HG03439 (cell line): ENCODE measurements around the gene IP6K3.

ENCODE experiments used
- ATAC-seq: cut with Tn5 transposase; IDR thresholded peaks from one replicate; pipeline ENCODE4 v1.9.1; 2021; ENCODE audit warnings: mild to moderate bottlenecking, moderate library complexity; ENCODE audit not compliant: unreplicated experiment

Gene IP6K3

DNA sequence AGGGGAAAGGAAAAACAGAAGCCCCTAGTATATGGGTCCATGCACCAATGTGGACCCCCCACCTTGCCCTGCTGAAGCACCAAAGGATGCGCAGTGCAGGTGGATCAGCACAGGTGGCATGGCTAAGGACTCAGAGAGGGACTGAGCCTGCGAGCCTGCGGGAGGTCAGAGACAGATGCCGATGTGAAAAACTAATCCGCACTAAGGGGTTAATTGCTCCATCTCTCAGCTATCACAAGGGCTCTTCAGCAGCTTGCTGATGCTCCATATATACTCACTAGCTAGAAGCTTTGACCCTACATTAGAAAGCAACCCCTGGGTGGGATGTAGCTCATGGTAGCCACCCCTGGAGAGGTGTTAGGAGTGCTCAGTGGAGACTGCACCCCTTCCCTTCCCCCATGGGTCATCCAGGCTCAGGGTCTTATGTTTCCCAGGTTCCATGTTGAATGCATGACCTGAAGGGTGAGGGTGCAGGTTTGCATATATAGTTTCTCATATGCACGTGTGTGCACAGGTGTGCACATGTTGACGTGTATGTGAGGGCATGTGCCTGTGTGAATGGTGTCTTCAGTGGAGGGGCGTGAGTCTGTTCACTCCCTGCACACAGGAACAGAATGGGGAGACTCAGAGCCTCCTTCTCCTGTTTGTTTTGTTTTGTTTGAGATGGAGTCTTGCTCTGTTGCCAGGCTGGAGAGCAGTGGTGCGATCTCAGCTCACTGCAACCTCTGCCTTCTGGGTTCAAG is 13.4 kb upstream of the IP6K3 start:
- no peak for ATAC-seq

DNA sequence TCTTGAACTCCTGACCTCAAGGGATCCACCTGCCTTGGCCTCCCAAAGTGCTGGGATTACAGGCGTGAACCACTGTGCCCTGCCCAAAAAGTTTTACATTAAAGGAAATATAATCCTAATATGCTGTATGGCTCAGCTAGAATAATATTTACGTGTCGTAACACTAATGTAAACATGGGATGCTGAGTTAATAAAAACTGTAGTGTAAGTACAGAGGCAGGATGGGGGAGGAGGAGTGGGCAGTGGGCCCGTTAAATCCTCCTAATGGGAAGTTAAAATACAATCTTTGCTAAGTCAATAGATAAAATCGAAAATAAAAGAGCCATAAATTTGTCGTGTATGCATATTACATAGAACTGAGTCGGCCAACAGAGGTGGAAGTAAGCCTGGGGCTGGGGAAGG is 12.1 kb upstream of the IP6K3 start:
- ATAC-seq: no peak

DNA sequence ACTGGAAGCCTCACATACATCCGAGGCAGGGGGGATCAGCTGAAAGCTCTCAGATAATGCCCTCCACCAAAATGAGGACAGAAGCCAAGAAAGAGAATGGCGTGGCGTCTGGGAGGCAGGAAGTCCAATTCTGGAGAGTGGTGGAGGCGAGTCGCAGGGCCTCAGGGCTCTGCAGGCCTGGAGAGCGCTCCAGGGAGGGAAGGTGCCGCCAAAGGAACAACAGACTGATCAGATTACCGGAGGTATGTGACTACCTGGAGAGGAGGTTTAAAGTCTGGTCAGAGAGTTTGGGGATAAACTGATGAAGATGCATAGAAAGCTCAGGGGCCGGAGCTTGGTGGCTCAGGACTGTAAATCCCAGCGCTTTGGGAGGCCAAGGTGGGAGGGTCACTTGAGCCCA is 11.2 kb upstream of the IP6K3 start:
- no peak for ATAC-seq

DNA sequence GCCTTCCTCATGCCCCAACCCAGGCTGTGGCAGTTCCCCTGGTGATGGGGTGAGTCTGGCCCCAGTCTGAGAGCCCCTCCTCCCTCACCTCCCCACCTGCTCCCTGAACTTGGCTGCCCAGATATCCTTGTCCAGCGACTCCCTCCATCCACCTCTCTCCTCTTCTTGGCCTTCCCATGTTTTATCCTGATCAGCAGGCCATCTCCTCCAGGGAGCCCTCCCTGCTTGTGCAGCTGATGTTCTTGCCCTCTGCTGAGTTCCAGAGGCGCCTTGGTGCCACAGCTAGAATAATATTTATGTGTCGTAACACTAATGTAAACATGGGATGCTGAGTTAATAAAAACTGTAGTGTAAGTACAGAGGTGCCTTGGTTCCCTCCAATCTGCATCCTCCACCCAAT is 10.4 kb upstream of the IP6K3 start:
- no peak for ATAC-seq

DNA sequence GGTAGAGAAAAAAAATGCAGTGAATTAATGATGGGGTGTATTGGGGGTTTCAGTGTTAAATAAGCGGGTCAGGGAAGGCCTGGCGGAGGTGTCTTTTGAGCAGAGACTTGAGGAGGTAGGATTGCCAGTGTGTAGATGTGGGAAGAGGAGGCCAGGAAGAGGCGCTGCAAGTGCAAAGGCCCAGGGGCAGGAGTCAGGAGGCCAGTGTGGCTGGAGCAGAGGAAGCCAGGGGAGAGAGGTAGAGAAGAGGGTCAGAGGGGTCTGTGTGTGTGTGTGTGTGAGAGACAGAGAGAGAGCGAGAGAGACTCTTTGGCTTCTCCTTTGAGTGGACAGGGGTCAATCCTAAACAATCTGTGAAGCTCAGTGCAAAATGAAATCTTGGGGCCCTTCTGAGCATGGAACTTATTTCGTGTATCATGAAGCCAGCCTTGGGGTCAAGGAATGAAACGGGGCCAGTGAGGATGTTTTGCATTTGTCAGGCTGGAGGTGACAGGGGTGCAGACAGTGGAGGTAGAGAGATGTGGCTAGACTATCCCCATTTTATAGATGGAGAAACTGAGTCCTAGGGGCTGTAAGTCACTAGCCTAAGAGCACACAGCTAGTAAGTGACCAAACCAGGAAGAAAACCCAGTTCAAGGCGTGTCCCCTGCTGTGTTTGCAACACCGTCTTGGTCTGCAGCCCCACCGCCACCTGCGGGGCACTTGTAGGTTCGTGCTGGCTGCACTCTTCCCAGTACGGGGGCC is 9.7 kb upstream of the IP6K3 start:
- ATAC-seq: no peak

DNA sequence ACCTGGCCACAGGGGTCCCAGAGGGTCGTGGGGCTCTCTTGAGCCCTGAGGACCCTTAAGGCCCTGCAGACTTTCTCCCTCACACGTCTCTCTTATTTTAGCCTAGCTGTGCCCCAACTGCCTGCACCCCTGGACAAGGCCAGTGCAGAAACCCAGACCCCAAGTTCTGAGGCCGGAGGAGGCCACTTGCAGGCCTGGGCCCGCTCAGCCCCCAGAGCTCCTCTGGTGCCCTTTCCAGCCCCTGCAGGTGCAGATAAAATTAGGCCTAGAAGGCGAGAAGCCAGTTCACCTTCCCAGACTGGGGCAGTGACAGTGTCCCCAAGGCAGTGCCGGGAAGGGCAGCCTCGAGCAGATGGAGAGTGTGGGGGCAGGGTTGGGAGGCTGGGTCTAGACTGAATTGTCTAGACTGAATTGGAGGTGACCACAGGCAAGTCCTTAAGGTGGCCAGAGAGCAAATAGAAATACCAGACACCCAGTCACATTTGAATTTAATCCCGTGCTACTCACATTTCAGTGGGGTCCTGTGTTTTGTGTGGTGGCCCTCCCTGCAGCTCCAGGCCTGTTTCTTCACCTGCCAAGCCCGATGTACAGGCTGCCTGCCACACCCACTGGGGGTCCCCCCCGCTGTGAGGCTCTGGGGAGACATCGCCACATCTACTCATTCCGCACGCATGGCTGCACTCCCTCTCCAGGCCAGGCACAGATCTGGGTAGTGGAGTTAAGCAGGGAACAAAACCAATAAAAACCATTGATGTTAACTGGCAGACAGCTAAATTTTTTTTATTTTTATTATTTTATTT is 8.6 kb upstream of the IP6K3 start:
- no peak for ATAC-seq

DNA sequence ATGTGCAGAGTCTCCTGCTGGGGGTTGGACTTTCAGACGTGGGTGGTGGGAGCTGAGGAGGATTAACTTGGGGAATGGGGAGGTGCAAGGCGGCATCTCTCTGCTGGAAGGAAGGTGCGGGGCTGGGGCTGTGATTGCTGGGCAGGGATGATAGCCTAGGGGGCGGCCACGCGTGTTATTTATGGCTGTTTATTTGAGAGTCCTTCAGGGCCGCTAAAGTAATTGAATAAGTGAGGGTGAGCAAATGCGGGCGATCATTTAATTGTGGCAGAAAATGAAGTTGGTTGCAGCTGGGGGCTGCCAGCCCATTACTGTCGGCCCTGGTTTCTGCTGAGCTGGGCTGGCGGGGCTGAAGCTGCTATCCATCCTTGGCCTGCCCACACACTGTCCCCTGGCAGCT is 7.5 kb upstream of the IP6K3 start:
- ATAC-seq: no peak

DNA sequence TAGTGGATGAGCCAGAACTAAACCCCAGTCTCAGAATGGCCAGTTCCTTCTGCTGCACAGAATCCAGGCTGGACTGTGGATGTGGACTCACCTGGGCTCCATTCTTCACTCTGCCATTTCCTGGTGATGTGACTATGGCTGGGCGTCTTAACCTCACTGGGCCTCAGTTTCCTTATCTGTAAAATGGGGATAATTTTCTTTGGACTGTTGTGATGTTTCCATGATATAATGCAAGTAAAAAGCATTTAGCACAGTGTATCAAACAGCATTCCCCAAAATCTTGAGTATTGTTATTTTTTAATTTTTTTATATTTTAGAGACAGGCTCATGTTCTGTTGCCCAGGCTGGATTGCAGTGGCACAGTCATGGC is 5.9 kb upstream of the IP6K3 start:
- ATAC-seq: no peak

DNA sequence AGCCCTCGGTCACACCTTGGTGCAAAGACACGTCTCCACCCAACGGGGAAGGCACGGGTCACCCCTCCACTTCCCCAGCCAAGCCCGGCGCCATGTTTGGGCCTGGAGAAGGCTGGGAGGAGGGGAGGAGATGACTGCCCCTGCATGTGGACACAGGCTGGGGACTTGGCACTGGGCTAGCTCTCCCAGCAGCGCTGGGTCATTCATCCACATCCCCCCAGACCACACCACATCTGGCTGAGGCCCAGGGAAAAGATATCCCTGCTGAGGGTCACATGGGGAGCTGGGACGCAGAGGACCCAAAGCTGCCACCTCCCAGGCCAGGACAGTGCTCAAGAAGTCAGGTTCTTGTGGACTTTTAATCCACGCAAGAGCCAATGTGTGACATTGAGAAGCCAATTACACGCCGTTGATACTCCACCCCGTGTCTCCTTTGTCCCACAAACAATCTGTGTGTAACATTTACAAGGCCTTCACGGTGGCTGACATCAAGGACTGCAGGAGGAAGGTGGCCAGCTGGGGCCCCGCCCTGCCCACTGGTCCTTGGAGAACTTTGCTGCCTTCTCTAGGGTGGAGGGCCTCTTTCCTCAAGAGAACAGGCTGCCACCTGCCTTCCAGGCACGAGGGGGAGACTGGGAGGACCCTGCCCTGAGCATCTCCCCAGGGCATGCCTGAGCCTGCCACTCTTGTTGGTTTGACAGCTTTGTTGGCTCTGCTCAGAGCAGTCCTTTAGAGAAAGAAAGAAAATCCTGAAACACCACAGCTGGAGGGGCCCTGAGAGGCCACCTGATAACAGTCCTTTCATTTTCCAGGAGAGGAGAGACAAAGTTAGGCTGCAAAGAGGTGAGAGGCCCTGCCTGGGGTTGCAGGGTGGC is 5.3 kb upstream of the IP6K3 start:
- ATAC-seq: no peak

DNA sequence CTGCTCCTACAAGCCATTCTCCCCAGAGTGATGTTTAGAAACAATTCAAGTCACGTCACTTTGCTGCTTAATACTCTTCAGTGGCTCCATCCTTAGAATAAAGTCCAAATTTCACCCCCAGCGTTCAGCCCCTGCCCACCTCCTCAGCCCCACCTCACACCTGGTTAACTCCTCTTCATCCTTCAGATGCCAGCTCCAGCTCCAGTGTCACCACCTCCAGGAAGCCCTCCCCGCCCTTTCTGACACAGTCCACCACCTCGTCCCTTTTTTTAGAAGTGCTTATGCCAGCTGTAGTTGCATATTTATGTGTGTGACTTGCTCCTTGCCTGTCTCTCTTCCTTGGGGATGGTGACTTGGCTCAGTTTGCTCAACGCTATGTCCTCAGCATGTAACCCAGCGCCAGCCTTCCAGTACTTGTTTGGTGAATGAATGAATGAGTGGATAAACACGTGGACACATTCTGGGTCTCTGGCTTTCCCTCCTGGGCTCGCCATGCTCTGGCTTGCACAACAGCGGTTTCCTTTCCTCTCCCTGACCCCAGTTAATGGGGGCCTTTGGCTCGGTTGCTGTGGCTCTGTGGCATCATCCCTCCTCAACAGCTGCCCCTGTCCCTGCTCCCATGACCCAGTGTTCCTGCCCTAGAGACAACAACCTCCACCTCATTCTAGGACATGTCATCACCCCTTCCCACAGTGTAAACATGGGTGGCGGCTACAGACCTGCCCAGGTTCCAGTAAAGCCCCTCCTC is 3.7 kb upstream of the IP6K3 start:
- no peak for ATAC-seq

DNA sequence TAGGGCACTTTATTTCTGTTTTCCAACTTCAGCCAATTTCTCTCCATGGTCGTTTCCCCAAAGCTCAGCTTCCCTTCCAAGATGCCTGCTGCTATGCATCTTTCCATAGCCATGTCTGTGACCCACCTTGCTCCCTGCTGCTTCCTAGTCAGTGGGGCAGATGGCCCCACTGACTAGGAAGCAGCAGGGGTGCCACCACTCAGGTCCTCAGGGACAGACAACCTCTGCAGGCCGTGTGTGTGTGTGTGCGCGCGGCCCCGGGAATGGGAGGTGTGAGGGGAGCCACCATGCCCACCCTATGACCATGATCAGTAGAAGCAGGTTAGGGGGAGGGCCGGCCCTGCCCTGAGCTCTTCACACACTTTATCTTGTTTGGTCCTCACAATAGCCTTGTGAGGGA is 2.7 kb upstream of the IP6K3 start:
- ATAC-seq: no peak

DNA sequence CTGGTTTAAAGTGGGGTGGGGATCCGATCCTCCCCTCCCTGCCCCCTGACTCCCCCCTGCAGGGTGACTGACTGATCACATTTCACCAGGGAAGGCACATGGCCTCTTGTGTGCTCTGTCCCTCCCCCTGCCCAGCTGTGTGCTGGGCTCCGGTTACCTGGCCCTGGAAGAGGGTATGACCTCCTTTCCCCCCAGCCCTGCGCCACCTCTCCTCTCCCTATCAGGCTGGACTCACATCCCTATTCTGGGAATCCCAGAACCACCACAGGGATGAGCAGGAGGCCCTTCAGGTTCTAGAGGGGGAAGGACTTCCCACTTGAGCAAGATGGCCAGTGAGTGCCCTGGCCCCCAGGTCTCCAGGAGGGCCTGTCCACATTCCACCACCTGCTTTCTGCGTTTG is 2.1 kb upstream of the IP6K3 start:
- no peak for ATAC-seq

DNA sequence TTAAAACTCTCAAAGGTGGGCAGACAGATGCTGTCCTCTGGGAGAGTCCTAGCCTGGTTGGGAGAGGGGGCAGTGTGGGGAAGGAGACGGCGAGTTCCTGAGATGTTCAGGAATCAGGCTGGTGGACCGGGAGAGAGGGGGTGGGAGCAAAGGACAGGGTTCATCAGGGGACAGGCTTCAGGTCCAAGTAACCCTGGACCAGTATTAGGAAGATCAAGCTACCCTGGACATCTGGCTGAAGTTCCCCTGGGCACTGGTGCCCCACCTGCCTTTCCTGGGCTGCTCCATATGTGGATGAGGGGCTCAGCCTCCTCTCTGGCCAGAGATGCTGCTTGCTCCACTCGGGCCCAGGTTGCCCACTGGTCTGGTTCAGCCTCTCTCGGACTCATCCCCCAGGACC is 1.1 kb upstream of the IP6K3 start:
- ATAC-seq: no peak

DNA sequence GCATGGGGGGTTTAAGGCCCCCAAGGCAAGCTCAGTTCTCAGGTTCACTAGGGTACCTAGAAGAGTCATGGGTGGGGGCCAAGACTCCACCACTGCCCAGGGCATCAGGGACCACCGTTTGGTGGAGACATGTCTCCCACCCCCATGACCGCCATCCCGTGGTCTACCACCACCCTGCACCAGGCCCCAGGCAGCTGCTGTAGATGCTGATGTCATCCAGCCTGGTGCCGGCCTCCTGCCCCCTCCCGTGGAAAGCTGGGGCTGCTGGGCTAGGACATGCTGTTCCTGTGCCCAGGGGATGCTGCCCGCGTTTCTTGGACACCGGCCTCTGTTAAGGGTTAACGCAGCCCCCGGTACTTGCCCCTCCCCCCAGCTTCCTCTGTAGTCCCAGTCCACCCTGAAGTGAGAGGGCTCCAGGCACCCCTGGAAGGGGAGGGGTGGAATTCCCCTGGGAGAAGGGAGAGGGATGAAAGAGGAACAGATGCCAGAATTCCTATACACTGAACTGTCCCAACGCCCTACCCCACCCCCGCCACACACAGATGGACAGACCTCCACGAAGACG is 587 bp downstream of the IP6K3 start:
- no peak for ATAC-seq

DNA sequence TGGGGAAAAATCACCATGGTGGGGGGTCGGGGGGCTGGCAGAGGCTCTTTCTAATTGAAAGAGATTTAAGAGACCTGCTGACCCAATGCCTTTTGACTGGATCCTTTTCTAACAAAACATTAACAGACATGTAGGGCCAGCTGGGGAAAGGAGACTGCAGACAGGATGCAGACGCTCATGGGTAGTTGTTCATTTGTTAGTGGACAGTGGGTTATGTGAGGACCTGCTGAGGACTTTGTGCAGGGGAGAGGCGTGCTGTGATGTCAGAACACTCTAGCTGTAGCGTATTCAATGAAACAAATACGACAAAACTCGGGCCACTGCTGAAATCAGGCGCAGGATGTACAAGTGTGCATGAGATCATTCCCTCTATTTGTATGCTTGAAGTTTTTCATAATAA is 1.2 kb downstream of the IP6K3 start:
- no peak for ATAC-seq

DNA sequence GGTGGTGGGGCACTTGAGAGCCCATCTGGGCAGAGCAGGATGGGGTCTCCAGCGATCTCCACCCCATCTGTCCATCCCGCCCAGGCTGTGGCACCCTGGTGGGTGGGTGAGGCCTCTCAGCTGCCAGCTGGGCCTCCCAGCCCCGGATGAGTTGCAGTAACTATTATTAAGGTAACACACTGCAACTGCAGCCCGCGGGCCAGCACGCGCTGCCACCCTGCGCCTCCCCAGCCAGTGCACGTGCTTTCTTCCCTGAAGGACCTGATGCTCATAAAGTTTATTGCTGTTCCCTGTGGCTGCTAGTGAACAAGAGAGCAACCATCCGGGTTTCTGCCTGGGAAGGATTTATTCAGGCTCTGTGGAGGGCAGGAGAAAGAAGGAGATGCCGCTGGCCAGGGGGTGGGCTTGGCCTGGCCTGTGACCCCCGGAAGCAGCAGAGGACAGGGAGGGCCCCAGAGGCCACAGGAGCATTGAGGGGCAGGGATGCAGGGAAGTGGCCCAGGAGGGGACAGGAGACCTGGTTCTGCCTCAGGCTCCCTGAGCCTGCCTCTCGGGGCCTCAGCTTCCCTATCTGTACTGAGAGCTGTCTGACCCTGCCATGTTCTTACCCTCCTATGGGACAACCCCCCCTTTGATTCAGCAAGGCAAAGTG is 1.7 kb downstream of the IP6K3 start:
- no peak for ATAC-seq

DNA sequence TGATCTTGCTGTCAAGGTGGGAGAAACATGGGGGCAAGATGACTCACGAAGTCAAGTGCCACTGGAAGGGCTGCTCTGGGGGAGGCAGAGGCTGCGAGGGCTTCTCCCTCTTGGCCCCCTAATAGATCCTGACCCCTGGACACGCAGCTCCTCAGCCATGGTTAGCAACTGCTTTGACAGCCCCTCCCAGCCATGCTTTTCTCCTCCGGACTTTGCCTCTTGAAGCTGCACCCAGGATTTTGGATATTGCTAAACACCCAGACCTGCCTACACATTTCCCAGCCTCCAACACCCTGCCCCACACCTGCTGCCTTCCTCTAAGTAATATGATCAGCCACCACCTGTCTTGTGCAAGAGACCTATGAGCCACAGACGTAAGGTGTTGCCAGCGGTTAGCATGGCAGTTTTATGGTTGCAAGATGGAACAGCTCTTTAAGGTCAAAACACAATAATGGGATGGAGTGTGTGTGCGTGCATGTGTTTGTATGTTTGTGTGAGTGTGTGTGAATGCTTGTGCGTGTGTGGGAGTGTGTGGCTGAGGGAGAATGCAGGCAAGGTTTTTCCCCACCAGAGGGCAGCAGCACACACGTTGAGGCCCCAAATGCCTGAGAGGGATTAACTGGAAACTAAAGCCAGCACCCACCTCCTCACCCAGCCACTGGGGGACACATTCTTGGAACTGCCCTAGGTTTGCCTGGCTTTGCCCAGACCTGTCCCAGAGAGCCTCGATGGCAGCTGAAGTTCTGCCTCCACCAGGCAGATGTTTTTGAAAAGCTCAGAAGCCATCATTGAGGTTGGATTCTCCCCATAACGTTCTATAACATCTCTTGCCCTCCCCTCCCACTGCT is 2.5 kb downstream of the IP6K3 start:
- no peak for ATAC-seq

DNA sequence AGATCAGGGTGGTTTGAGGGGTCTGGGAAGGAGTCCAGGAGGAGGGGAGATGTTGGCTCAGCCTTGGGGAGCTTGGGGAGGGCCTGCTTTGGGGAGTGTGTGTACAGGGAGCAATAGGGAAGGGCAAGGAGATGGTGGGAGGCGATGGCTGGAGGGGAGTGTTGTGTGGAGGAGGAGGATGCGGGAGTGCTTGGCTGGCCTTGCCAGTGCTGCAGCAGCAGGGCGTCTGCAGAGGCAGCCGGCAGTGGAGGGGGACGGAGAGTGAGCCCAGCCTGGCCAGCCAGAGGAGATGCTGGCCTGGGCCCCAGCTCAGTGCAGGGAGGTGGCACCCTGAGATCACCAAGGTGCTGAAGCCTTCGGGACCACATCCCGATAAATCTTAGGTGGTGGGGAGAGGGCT is 3.9 kb downstream of the IP6K3 start:
- ATAC-seq: no peak

DNA sequence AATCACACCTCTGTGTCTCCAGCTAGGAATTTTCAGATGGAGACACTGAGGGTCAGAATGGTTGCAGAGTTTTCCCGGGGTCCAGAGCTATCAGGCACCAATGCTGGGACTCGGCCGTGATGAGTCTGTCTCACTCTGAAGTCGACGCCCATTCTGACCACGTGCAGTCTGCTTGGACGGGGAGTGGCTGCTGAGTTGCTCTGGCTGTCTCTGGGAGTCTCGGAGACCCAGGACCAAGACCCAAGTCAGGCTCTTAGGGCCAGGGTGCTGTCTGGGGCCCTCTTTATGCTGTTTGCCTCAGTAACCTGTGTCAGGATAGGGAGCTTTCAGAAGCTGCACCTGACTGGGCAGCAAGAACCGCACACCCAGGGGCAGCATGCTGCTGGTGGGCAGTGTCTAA is 4.6 kb downstream of the IP6K3 start:
- ATAC-seq: no peak
